HG03103 (cell line): Measurements from ENCODE around the gene NFYC.

Experiments used
- ATAC-seq: cut with Tn5 transposase; IDR thresholded peaks from one replicate; pipeline ENCODE4 v1.9.1; 2021; ENCODE audit warnings: low read depth; ENCODE audit not compliant: unreplicated experiment

NFYC gene

DNA sequence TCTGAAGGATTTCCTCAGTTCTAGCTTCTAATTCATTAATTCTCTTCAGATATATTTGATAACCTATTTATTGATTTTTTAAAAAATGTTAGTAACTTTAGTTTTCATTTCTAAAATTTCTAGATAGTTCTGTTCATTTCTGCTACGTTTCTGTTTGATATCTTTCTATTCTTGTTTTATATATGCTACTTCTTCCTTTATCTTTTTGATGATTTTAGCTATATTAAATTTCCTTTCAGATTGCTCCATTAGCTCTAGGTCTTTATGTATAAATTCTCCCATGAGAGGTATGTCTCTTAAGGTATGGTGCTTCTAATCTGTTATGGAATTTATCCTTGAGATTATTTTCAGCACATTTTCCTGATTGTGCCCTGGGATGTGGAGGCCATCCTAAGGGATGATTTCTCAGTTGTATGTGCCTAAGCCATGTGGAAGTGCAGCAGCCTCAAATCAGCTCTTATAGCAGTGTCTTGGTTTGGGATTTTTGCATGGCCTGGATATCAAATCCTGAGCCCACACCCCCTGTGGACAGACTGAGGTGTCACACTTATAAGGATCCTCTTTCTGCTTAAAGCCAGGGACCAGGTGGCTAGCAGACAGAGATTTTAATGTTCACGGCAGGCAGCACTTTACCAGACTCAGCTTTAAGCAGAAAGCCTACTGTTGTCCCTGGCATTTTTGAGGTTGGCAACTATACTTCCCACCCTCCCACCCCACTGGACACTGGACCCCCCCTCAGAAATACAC, 85.9 kb downstream of the NFYC start:
- ATAC-seq: no peak

DNA sequence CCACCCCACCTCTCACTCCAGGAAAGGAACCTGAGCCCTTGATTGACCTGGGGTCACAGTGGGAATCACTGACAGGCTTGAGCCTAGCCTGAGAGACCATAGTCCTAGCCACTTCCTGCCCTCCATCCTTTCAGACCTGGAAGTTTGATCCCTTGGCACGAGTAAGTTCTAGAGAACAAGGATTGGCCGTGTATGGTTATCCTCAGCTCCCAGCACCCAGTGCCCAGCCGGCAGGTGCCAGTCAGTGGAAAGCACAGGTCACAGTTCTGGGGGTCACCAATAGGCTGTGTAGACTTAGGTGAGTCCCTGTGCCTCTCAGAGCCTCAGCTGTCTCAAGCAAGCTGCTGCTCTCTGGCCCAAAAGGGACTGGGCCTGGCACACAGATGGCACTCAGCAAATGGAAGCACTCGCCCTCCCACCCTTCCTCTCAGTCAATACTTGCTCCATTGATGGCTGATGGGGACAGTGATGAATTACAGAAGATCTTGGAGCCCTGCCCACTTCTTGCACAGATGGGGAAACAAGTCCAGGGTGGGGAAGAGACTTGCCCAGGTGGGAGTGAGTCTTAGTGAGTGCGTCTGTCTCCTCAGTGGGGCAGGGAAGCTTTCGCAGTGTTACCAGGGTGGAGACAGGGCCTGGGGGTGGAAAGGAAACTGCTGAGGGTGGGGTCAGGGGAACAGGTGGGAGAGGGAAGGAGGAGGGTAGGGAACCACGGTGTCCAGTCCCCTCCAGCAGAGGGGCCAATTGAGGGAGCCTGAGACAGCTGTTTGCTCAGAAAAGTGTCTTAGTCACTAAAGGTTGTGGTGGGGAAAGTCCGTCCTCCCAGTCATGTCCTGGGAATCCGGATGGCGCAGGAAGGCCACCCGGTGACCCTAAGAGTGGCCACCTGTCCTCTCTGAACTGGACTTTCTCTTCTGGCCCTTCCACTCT, 89.4 kb downstream of the NFYC start:
- ATAC-seq: no peak

DNA sequence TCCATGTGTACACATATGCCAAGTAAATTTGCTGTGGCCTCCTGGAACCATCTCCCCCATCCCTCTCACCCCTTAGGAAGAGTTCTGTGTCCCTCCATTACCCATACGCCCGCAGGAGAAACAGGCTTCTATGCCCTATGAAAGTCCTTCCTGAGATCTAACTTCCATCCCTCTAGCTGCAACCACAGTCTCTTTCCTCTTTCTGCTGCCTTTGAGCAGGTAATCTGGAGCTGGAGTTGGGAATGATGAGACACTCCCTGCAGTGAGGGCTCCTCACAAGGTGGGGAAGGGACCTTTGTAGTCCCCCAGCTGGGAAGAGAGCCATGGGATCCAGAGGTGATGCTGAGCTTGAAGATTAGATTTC, 90.1 kb downstream of the NFYC start:
- no peak for ATAC-seq

DNA sequence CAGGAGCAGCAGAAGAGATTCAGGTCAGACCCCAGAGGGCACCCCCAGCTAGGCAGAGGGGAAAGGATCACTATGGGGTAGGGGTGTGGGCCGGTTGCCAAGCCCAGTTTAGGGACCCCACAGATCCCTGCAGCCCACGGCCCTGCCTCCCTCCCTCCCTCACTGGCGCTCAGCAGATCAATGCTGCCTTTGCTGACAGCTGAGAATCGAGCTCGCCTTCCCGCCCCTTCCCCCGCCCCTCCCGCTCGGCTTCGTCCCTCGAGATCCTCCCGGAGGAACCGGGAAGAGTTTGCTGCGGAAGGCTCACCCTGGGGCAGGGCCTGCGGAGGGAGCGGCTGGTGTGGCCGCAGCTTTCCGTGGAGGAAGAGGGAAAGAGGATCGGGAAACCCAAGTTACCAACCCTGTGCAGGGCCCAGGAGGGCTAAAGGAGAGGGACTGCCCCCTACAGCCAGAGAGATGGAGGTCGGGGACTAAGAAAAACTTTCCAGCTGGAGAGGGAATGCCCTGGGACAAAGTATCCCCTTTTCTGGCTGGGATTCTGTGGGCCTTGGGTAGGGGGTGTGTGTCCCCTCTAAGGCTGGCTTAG, 91.0 kb downstream of the NFYC start:
- ATAC-seq: no peak

DNA sequence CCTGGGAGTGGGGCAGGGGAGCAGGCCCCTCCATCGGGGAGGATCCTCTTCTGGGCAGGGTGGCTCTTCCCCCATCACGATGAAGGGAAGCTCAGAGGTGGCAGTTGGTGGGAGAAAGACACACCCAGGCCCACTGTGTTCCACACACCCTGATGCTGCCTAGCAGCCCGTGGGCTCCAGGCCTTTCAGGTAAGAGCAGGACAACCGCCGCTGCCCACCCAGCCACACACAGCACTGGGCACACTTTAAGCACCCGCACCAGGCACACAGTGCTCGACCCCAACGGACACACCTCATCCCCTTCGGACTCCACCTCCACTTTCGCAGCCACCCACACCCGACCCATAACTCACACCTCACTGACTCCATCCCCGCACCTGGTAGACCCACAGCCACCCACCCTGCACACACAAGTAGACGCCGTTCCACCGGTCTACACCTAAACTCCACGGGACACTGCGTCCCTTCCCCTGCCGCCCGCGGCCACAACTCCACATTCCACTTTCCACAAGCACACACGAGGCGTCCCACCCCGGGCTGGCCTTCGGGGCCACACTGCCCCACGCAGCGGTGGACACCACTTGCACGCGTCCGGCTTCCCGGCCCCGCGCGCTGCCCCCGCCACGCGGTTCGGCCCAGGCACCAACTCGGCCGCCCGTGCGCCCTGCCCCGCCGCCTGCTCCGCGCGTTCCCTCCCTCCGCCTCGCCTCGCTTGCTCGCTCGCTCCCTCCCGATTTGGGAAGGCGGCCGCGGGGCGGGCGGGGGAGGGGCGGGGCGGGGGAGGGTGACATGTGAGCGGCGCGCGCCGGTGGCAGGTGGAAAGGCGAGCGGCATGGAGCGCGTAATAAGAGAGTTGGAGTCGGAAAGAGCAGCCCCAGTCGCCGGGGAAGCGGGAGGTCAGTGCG, 91.7 kb downstream of the NFYC start, which contains the start of gene KCNQ4:
Gene KCNQ4 (plus strand): TSS at position 787 of the 905 bp plus-strand sequence. CDS start 307 bp downstream, outside the sequence.
- ATAC-seq: no peak

DNA sequence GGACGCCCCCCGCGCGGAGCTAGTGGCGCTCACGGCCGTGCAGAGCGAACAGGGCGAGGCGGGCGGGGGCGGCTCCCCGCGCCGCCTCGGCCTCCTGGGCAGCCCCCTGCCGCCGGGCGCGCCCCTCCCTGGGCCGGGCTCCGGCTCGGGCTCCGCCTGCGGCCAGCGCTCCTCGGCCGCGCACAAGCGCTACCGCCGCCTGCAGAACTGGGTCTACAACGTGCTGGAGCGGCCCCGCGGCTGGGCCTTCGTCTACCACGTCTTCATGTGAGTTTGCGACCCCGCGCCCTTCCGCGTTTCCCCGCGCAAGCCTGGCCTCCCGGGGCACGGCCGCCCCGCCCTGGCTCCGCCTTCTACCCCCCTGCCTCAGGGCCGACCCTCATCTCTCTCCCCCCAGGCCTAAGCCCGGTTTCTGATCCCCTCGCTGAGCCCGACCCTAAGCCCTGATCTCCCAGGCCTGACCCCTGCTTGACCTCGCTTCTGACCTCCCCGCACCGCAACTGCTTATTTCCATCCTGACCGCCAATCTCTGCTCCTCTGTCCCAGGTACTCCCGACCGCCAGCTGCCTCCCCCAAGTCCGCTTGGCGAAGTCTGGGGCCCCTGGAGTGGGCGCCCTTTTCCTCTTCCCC, 92.8 kb downstream of the NFYC start:
- no peak for ATAC-seq

DNA sequence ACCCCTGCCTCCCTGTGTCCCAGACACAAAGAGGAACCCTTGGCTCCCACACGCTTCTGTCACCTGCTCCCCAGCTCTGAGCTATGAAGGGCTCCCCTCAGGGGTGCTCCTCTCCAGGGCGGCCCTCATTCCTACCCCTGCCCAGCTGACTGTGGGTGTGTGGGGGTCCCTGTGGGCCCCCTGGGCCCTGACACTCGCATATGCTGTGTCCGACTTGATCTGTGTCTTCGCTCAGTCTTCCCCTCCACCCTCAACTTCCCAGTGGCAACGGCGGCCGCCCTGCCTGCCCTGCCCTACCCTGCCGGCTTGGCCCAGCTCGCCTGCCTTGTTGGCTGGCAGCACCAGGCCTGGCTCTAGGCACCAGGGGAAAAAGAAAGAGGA, 93.3 kb downstream of the NFYC start:
- no peak for ATAC-seq

DNA sequence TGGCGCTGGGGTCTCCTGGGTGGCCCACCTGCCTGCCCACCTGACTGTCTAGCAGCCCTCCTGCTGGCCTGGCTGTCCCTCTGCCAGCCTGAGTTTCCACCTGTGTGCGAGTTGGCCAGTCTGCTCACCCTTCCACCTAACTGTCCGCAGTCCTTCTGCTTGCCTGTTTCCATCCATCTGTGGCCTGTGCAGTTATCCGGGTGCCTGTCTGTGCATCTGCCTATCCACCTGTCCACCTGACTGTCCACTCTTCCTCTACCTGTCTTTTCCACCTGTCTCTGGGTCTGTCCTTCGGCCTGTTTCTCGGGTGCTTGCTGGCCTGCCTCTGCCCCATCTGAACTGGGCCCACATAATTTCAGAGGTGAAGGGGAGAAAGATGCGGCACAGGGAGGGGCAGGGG, 93.9 kb downstream of the NFYC start:
- no peak for ATAC-seq

DNA sequence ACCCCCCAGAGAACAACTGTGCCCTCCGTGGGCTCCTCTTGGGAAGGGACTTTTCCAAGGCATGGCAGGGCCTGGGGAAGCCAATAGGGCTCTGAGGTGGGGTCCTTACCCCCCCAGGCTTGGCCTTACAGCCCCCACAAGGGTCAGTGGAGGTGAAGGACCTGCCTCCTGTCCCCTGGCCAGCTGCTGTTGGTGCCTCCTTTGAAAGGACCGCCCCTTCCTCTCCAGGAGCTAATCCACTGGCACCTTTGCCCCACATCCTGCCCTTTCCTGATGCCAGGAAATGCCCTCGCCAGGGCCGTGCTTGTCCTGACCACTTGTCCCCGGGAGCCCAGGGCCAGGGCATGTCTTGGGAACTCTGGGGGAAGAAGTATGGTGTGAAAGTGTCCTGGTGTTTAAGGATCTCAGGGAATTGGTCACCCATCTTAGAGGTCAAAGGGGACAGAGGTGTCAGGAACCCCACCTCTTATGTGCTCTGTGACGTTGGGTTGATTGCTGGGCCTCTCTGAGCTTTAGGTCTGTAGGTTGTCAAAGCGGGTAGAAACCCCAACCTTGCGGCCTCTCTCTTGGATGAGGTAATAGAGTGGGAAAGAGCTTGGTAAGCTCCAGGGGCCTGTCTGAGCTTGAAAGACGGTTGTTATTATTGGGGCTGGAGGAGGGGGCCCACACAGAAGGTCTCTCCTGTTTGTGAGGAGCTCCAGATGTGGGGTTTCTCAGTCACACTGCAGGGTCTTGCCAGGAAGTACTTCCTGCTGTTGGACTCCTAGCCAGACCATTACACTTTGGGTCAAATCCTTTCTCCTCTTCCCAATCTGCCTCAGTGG, 94.9 kb downstream of the NFYC start:
- no peak for ATAC-seq

DNA sequence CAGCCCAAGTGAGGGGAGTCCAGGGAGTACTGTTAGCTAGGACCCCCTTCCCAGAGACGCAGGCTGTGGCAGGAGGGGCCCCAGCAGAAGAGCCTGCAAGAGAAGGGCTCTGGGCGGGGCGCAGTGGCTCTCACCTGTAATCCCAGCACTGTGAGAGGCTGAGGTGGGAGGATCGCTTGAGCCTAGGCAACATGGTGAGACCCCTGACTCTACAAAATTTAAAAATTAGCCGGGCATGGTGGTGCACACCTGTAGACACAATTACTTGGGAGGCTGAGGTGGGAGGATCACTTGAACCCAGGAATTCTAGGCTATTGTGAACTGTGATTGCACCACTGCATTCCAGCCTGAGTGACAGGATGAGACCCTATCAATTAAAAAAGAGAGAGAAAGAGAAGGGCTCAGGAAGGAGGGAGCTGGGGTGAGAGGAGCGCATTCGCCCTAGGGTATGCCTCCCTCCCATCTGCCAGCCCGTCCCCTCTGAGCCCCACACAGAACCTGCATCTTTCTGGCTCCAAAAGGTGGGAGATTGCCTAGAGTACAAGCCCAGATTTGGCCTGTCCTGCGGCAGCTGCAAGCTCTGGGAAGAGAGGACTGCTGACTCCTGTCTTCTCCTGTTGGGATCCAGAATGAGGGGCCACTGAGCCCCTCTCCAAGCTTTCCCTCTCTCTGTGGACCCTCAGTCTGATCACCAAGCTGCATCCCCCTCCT, 95.6 kb downstream of the NFYC start:
- no peak for ATAC-seq

DNA sequence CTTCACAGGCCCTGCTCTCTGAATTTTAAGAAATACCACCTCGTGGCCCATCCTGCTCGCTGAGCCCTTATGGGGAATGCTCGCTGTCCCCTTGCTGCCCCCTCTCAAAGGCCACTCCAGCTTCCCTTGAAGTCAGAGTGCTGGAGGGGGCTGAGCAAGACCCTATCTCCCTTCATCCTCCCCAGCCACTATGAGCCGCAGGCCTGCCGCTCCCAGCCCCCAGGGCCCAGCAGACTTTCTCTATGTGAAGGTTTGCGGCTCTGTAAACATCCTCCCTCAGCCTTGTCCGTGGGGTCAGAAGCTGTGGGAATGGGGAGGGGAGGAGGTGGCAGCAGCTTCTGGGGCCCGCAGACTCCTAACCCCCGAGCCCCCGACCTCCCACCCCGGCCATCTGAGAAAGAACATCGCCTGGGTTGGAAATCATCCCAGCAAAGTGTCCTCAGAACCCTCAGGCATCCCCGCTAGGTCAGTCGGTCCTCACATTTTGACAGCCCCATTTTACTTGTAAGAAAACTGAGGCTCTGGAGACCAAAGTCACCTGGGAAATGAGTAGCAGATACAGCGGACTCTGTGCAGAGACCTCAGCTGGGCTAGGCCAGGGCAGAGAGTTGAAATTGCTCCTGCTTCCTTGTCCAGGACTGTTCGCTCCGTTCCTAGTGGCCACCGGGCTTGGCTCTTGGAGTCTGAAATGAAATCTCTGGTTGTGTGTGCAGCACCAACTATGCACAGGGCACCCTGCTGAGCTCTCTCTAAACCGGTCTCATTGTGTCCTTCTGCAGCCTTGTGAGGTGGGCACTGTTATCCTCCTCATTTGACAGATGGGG, 96.4 kb downstream of the NFYC start:
- ATAC-seq: no peak

DNA sequence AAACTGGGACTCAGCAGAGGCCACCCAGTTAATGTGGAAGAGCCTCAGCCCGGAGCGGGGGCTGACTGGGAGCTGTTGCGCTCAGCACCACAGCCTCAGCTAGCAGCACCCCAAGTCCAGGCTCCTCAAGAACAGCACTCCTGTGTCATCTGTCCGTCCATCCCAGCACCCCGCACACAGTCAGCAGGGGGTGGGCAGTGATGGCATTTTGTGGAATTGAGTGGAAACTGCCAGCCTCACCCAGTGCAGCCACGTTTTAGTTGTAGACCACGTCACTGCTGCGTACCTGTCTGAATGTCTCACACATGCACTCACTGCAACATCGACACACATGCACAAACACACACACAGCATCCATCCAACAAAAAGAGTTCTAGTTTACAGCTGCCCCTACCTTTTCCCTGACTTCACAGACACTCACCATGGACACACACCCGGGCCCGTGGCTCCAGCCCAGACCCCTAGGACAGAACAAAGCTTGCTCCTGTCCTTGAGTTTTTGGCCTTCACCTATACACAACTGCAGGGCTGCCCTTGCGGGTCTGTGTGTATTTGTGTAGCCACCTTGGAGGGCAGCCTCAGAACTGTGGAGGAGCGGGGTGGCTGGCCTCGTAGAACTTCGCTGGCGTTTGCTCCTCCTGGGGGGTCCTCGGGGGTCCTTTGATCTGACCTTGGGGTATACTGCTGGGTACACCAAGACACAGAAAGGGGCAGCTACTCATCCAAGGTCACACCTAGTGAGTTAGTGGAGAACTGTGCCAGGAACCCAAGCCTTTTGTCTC, 97.2 kb downstream of the NFYC start:
- ATAC-seq: no peak

DNA sequence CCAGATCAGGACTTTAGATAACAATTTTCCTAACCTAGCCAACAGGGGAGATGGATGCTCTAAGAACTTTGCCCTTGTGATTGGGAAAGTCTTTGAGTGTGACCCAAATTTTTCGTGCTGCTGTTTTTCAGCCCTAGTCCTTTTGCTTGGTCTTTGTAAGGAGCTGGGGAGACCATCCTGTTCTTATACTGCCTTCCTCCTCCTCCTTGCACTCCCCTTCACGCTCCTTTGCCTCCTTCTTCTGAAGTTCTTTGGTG, 97.8 kb downstream of the NFYC start:
- no peak for ATAC-seq

DNA sequence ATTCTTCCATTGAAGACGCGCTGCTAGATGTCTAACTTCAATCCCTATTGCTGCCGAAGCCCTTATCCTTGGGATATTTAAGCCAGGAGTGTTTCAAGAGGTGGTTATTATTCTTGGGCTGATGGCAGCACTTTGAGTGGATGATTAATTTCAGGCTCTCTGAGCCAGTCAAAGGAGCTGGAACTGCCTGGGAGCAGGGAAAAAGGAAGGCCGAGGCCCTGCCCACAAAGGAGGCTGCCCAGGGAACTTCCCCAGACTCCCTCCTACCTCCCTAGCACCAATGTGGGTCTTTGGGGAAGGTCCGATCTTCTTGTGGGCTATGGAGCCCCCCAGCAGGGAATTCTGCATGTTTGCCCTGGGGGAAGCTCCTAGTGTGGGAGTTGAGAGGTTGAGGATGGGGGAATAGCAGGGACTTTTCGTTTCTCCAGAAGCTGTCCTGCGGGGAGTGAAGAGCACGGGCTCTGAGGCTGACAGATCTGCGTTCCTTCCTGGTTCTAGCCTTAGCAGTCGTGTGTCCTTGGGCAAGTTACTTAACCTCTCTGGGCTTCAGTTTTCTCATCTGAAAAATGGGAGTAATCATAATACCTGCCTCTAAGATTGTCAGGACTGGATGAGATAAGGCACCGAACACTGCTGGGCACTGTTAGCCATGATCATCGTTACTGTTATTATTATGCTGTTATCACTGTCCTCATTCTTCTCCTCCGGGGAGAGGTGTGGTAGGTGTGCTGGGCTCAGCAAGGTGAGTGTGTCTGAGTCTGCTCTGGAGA, 98.3 kb downstream of the NFYC start:
- no peak for ATAC-seq

DNA sequence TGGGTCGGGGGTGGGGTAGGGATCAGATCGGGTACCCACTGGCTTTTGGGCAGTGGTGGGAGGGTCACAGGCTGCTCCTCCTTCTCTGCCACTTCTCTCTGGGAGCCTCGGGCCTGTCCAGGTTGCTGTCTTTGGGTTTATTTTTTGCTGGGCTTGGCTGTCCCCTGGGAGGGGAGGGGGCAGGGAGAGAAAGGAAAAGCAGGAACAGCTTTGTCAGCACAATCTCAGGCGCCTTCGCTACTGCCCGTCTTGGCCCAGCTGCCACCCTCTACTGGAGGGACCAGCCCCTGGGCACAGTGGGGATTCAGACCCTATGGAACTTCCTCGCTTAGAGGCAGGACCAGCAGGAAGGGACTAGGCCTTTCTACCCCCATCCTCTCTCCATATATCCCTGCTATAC, 100.5 kb downstream of the NFYC start:
- no peak for ATAC-seq

DNA sequence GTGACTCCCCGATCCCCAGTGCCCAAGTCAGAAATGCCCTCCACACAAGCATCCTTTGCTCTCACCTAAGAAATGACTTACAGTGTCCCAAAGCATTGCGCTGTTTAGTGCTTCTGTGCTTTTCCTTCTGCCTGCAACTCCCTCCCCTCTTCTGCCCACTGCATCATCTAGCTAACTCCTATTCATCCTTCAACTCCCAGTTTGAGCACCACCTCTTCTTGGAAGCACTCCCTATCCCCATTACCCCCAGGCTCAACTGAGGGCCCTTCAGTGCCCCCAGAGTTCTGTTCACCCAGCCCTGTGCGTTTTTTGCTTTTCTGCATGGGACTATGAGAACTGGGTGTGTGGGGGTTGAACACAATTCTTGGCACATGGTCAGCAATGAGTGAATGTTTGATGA, 102.1 kb downstream of the NFYC start:
- ATAC-seq: no peak
